Neural crest cell (in vitro differentiated cells): ENCODE data around the gene TRIM47. TPM values are rescaled to one million over a fixed set of nuclear protein-coding genes. Genes with fewer than 3 reads are reported as not detected.

Experiments
- DNase-seq: peaks from one replicate; pipeline ENCODE4 v3.0.0; 2021; ENCODE audit warnings: low read depth, mixed read lengths, low spot score
- H3K27ac Mint-ChIP-seq: one replicate; pipeline ENCODE4 v1.8.0; 2021; ENCODE audit warnings: mild to moderate bottlenecking, mixed read lengths; ENCODE audit not compliant: unreplicated experiment
- H3K27me3 Mint-ChIP-seq: 2 replicates; pipeline ENCODE4 v1.8.0; 2021; ENCODE audit warnings: low read depth, mild to moderate bottlenecking, mixed read lengths
- H3K36me3 Mint-ChIP-seq: 2 replicates; pipeline ENCODE4 v1.8.0; 2021; ENCODE audit warnings: low read depth, mild to moderate bottlenecking, mixed read lengths
- H3K4me1 Mint-ChIP-seq: 2 replicates; pipeline ENCODE4 v1.8.0; 2021; ENCODE audit warnings: mixed read lengths
- H3K4me3 Mint-ChIP-seq: one replicate; pipeline ENCODE4 v1.8.0; 2021; ENCODE audit warnings: mild to moderate bottlenecking, mixed read lengths
- H3K9me3 Mint-ChIP-seq: 2 replicates; pipeline ENCODE4 v1.8.0; 2021; ENCODE audit warnings: mixed read lengths
- CTCF ChIP-seq: fragments of 200-600 bp; sonication (generic); conservative IDR thresholded peaks from 2 replicates; pipeline ENCODE4 v1.5.0; 2021; ENCODE audit warnings: antibody characterized with exemption, mild to moderate bottlenecking
- total RNA-seq: library from RNA; stranded (reverse); gene quantifications from 2 replicates; pipeline ENCODE4 v1.2.1, GENCODE V29; 2021

TRIM47 gene
- total RNA-seq, 1 donor from 2014 or later = 0.91 TPM

GRCh38 chr17:75904749-75905521 lies 26.6 kb upstream of the TRIM47 start, which contains the start of gene MRPL38:
Gene MRPL38 (minus strand): TSS chr17:75904884. CDS start chr17:75904875, 9 bp downstream.
- TF ChIP-seq CTCF = peak; percentile 100
- H3K27ac Mint-ChIP-seq = peak within 1 kb of the TSS; percentile 91
- peak; percentile 93 for DNase-seq
- no peaks in the 10 kb centered on the region for H3K36me3 Mint-ChIP-seq
- no peaks in the 10 kb centered on the region for H3K27me3 Mint-ChIP-seq
- H3K4me3 Mint-ChIP-seq = peak within 1 kb of the TSS; percentile 94
- H3K4me1 Mint-ChIP-seq = peaks cover 4% of the 10 kb centered on the region
- H3K9me3 Mint-ChIP-seq = no peaks in the 10 kb centered on the region

DNA sequence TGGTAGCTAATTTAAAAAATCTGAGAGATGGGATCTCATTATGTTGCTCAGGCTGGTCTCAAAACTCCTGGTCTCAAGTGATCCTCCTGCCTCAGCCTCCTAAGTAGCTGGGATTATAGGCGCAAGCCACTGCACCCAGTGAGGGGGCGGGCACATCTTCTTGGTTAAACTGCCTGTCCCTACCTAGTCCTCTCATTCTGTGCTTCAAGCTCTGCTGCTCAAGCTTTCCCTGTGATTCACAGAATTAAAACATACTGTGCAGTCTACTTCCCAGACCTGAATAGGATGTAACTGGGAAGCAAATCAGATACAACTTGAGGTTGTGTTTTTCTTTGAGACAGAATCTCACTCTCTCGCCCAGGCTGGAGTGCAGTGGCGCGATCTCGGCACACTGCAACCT lies 24.0 kb upstream of the TRIM47 start:
- Mint-ChIP-seq H3K4me1 (peaks cover 9% of the 10 kb centered on the region), H3K9me3 (no peaks in the 10 kb centered on the region), H3K27me3 (no peaks in the 10 kb centered on the region), H3K4me3 (peak overlapping the region; percentile 49), H3K36me3 (no peaks in the 10 kb centered on the region), H3K27ac (no peak overlapping the region)
- TF ChIP-seq CTCF = no peak
- DNase-seq = no peak

DNA sequence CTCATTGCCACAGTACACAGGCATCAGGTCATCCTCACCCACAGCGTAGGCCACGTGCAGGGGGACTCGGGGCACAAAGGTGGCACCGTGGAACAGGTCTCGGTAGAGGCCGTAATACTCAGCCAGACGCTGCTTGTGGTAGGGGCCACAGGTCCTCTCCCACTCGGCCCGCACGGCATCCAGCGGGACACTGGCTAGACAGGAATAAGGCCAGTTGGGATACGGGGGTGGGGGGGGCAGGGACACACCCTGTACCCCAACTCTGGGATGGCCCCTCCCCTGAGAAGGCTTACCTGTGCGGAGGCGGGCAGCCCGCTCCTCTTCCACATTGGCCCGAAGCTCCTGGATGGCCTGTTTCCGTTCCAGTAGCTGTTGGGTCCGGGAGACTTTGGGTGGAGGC lies 23.3 kb upstream of the TRIM47 start:
- H3K4me3 Mint-ChIP-seq = peak overlapping the region; percentile 74

DNA sequence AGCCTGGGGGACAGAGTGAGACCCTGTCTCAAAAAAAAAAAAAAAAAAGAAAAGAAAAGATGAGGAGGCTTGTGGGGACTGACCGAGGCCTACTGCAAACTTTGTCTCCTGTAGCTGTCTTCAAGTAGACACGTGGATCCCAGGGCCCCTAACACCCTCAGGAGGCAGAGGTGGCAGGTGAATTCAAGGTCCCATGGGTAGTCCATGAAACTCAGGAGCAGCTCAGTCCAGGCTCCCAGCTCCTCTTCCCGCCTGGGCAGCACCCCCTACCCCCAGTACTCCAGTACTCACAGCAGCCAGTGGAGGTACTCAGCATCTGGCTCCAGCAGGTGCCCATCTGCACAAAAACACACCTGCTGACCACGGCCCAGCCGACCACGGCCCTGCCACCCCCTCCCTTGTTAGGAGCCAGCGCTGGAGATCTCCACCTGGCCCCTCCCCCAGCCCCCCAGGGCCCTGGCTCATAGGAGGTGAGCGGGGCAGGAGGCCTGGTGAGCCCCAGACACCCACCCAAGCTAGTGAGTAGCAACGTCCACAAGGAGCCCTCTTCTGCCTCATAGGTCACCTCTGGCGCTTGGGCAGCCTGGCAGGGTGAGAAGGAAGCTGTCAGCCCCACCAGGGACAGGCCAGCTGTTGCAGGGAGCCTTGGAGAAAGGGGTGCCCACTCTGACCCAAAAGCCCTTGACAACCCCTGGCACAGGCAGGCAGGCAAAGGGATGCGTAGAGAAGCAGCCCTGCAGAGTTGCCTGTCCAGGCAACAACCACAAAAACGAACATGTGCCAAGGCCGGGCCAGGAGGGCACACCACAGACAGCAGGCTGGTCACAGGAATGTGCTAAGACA lies 22.5 kb upstream of the TRIM47 start:
- peaks cover 13% of the 10 kb centered on the region for H3K4me1 Mint-ChIP-seq
- no peaks in the 10 kb centered on the region for H3K36me3 Mint-ChIP-seq
- no peak for DNase-seq
- TF ChIP-seq CTCF = no peak
- no peaks in the 10 kb centered on the region for H3K9me3 Mint-ChIP-seq
- H3K4me3 Mint-ChIP-seq = peak overlapping the region; percentile 74
- no peak overlapping the region for H3K27ac Mint-ChIP-seq
- no peaks in the 10 kb centered on the region for H3K27me3 Mint-ChIP-seq

More for the DNA sequence above, 23.3 kb upstream of the TRIM47 start:
- Mint-ChIP-seq H3K36me3 (no peaks in the 10 kb centered on the region), H3K27me3 (no peaks in the 10 kb centered on the region), H3K27ac (no peak overlapping the region), H3K4me1 (peaks cover 11% of the 10 kb centered on the region), H3K9me3 (no peaks in the 10 kb centered on the region)
- DNase-seq = no peak
- TF ChIP-seq CTCF = no peak

GRCh38 chr17:75899767-75900468 lies 21.5 kb upstream of the TRIM47 start:
- Mint-ChIP-seq H3K4me1 (peaks cover 23% of the 10 kb centered on the region), H3K36me3 (peaks cover 4% of the 10 kb centered on the region), H3K9me3 (no peaks in the 10 kb centered on the region), H3K27ac (no peak overlapping the region), H3K4me3 (peak overlapping the region; percentile 41), H3K27me3 (peaks cover 6% of the 10 kb centered on the region)
- TF ChIP-seq CTCF = no peak
- no peak for DNase-seq
